Measurements from ENCODE around the gene PSMG4. TPM values are rescaled to one million over a fixed set of nuclear protein-coding genes. Genes with fewer than 3 reads are reported as not detected.

Gene PSMG4
- total RNA-seq (2014; rRNA removed; shearing (Covaris generic)) = 26.6 and 35.3 TPM in 2 replicates

- peak; percentile 96 for DNase-seq (ENCODE audit: low read depth)
These were observed at the start of gene PSMG4 for GRCh38 chr6:3258720-3259490. Gene PSMG4, plus strand, starts transcription at chr6:3258947. Its CDS starts 76 bp downstream, at chr6:3259023.

GRCh38 chr6:3209114-3210023 lies 49.4 kb upstream of the PSMG4 start:
- DNase-seq (ENCODE audit: low read depth) = peak; percentile 99

DNA sequence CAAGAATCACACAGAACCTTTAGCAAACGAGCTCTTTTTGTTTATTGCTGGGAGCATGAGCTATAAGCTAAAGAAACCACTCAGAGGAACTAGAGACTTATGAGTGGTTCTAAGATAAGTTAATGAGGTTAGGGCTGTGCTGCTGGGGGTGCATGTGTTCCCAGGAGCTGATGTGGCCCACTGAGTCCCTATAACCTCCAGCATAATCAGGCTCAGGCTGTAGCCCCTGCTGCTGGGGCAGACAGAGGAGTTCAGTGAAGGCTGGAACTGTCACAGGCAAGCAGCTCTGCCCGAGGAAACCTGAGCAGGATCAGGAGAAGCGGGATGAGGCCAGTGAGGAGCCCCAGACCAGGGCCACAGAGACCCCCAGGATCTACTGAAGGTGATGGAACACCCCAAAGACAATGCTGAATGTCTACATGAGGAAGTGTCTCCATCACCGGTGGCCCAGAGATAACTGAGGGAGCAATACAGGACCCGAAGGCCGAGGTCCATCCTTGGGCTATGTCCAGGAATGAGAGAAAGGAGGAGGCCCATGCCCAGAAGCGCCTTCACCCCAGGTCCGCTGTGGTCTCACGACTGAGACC lies 48.6 kb upstream of the PSMG4 start:
- DNase-seq (ENCODE audit: low read depth) = no peak

DNA sequence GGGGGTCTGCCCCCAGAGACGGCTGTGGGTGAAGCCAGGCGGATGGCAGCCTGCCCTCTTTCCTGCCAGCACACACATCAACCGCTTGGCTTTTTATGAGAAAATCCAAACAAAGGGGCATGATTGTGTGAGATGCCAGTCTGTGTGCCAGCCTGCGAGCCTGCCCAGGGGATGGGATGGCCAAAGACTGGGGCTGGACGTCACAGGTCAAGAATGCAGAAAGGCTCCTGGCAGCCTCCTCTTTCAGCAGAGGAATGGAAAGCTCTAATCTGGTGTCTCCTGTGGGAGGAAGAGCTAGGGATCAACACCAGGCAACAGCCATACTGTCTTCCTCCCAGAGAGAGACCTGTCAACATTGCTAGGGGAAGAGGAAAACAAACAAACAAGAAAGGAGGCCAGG lies 47.1 kb upstream of the PSMG4 start:
- no peak for DNase-seq (ENCODE audit: low read depth)

DNA sequence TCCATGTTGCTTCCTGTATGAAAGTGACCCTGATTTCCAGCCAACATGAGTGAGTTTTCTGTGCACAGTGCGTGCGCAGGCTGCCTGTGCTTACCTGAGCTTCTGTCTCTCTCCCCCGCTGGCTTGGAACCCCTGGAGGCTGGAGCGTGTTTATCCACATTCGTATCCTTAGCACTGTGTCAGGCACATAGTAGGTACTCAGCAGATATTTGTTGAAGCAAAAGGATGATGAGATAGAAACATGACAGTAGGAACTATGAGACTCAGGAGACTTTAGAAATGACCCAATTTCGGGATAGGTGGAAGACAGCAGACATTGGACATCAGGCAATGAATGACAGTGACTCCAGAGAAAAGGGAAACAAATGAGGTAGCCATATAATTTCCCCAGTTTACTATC lies 46.5 kb upstream of the PSMG4 start:
- no peak for DNase-seq (ENCODE audit: low read depth)

DNA sequence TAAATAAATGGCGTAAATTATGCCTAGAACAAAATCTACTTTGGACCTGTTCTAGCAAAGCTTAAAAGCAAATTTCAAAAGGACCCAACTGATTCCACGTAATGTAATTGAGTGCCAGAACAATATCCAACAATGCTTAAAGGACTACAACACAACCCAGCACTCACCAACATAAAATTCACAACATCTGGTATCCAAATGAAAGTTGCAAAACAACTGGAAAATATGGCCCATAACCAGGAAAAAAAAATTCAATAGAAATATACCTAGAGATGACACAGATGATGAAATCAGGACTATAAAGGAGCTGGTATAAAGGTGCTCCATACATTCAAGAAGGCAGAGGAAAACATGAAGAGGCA lies 45.4 kb upstream of the PSMG4 start:
- no peak for DNase-seq (ENCODE audit: low read depth)

DNA sequence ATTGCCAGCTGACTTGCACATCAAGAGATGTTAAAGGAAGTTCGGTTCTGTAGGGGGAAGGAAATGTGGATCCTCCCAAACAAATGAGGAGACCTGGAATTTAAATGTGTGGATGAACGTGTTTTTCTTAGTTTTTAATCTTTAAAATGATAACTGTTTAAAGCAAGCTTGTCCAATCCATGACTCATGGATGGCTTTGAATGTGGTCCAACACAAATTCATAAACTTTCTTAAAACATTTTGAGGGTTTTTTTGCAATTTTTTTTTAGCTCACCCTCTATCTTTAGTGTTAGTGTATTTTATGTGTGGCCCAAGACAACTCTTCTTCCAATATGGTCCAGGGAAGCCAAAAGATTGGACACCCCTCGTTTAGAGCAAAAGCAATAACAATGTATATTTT lies 43.8 kb upstream of the PSMG4 start:
- no peak for DNase-seq (ENCODE audit: low read depth)

- DNase-seq (ENCODE audit: low read depth) = no peak
These were observed 41.5 kb upstream of the PSMG4 start for GRCh38 chr6:3217286-3217685.

GRCh38 chr6:3218266-3218665 lies 40.5 kb upstream of the PSMG4 start:
- DNase-seq (ENCODE audit: low read depth) = no peak

DNA sequence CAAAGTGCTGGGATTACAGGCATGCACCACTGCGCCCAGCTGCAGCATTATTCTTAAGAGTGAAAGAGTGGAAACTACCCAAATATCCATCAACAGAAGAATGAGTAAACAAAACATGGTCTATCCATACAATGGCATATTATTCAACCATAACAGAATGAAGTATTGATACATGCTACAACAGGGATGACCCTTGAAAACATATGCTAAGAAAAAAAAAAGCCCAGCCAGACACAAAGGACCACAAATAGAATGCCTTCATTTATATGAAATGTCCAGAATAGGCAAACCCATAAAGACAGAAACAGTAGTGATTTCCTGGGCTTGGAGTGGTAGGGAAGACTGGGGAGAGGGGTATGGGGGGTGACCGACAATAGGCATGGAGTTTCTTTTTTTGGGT lies 38.4 kb upstream of the PSMG4 start:
- DNase-seq (ENCODE audit: low read depth) = no peak

DNA sequence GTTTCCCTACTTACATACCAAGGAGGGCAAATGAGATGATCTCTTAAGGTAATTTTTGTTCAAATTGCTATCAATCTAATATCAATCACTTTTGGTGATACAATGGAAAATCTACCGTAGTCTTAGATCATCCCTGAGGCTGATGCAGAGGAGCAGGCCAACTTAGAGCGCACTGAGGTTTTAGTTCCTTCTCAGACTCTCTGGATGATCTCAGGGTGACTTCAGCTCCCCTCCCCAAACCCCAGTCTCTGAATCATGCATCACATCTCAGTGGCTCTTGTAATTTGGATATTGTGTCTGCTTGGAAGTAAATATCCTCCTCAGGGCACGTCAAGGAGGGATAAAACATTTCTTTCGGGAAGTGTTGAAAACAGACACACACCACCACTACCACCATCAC lies 37.2 kb upstream of the PSMG4 start:
- no peak for DNase-seq (ENCODE audit: low read depth)

DNA sequence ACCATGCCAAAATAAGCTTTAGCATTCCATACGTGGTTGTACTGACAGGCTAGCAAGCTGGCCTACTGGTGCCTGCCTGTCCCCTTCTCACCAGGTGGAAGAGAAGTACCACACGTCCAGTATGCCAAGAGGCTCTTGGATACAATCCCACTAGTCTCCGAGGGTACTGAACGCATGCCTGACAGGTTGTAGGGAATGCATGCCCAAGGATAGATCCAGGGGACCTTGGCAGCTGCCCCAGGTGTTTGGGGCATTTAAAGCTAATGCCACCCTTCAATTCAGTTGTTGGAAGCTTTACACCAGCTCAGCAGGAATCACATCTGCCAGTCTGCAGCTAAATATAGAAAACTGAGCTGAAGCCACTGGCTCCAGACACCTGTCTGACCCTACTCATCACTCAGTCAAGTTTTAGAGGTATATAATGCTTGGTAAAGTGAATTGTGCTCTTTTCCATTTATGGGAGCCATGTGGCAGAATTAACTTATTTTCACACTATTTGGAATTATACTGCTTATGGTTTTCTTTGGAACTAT lies 36.2 kb upstream of the PSMG4 start:
- no peak for DNase-seq (ENCODE audit: low read depth)

GRCh38 chr6:3226042-3226441 lies 32.7 kb upstream of the PSMG4 start:
- DNase-seq (ENCODE audit: low read depth) = no peak

- peak; percentile 68 for DNase-seq (ENCODE audit: low read depth)
These were observed 32.0 kb upstream of the PSMG4 start for GRCh38 chr6:3226481-3227362.

DNA sequence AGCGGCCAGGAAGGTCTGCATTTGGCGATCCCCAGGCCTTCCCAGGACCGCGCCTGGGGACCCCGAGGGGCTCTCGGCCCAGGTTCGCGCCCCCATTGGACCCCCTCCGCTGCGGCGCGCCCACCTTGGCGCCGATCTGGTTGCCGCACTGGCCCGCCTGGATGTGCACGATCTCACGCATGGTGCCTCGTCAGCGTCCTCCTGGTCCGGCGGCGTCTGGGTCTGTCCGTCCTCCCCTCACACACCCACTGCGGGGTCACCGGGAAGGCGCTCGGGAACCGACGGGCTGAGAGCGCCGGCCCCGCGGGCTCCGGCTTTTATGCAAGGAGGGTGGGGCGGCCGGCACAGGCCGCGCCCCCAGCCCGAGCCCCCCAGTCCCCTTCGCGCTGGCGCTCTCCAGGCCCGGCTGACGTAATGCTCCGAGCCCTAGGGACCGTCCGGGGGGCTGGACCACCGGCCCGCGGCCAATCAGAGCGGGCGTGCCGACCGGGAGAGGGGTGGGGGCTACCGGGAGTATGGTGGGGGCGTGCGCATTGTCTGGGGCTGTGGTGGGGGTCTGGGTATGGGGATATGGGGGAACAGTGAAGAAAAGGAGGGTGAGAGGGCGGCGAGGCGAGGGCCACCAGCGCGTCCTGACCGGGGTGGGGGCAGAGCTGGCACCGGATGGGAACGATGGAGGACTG lies 31.2 kb upstream of the PSMG4 start, which contains the start of gene TUBB2B:
TUBB2B (minus strand) TSS at position 291 of the 683 bp plus-strand sequence; CDS start at position 181, 110 bp downstream.
- DNase-seq (ENCODE audit: low read depth) = peak; percentile 92

GRCh38 chr6:3228046-3228671 lies 30.6 kb upstream of the PSMG4 start:
- peak; percentile 34 for DNase-seq (ENCODE audit: low read depth)

DNA sequence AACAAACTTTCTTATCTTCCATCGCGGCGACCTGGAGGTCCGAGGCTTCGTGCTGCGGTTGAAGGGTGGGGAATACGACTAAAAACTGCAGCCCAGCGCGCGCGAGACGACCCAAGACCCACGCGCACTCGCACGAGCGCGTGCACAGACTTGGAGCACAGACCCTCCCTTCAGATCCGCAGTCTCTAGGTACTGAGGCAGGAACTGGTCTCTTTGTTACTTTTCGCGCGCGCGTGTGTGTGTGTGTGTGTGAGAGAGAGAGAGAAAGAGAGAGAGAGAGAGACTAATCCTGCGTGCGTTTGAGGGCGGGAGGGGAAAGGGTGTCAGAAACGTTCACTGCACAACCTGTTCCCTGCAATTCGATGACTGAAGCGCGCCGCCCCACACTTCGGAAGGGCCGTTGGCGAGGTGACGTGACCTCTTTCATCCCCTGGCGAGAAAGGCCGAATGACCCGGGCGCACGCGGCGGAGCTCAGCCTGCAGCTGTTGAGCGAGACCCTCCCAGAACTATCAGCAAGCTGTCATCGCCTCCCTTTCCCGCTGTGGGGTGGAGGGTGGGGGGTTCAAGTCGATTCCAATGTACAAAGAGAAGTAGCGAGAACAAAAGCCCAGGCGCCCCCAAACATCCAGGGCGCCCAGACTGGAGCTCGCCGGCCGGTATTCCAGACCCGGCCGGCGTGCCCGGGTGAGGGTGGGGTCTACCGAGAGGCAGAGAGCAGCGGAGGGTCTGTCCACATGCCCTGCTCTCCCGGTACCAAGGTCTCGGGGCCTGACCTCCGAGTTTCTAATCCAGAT lies 29.8 kb upstream of the PSMG4 start:
- peak; percentile 36 for DNase-seq (ENCODE audit: low read depth)

GRCh38 chr6:3229566-3230178 lies 29.1 kb upstream of the PSMG4 start:
- DNase-seq (ENCODE audit: low read depth) = peak; percentile 42

Data from Daoy (cell line).